NCI-H446 (cell line): ENCODE results near the gene FITM1.
"Not testable (repeated sequence)": the region's sequence is repeated elsewhere in the genome, so short reads cannot be mapped to it uniquely, and the experiment has no call there.

Experiments
- DNase-seq, 2 experiments: peaks; one replicate each; lab custom pipeline; 2025; lab: John Stamatoyannopoulos, UW

FITM1 gene

DNA sequence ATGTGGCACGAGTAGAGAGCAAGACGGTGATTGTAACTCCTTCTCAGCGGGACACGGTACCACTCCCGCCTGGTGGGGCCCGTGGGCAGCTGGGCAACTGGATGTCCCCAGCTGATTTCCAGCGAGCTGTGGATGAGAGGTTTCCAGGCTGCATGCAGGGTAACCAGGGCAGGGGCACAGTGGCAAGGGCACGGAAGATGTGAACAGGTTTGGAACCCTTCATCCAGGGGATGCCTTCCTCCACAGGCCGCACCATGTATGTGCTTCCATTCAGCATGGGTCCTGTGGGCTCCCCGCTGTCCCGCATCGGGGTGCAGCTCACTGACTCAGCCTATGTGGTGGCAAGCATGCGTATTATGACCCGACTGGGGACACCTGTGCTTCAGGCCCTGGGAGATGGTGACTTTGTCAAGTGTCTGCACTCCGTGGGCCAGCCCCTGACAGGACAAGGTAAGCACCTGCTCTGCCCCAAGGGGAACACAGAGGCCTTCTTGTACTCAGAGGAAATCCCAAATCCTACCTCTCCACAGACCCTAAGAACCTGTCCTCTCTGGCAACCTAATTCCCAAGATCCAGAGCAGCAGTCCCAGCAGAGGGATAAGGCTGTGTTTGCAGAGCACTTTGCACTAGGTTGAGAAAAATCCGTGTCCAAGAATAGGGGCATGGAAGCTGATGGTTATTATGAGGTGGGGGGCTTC is 32.1 kb upstream of the FITM1 start:
- DNase-seq: no peak

DNA sequence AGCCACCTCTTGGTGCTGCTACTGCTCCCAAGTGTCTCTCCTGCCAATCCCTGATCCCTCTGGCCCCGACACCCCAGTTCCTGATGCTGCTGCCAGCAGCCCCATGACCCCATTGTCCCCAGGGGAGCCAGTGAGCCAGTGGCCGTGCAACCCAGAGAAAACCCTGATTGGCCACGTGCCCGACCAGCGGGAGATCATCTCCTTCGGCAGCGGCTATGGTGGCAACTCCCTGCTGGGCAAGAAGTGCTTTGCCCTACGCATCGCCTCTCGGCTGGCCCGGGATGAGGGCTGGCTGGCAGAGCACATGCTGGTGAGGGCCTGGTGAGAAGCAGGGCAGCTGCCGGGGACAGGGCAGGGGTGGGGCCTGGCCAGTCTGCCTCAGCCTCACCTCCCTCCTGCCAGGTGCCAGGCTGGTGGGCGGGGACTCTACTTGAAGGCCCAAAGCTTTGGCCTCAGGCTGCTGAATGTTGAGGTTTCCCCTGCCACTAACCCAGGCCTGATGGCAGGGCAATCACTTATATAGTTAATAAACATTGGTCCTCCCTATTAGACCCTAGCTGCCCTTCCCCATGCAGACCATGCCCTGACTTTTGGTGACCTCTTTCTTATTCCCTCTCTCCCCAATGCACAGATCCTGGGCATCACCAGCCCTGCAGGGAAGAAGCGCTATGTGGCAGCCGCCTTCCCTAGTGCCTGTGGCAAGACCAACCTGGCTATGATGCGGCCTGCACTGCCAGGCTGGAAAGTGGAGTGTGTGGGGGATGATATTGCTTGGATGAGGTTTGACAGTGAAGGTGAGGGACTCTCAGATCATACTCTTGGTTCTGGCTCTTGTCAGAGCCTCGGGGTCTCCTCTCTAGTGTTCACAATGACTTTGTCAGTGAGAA is 31.3 kb upstream of the FITM1 start:
- peak in 1 of 2 experiments; percentile 25 for DNase-seq

- no peak for DNase-seq
These were observed 30.1 kb upstream of the FITM1 start for GRCh38 chr14:24100197-24100981.

DNA sequence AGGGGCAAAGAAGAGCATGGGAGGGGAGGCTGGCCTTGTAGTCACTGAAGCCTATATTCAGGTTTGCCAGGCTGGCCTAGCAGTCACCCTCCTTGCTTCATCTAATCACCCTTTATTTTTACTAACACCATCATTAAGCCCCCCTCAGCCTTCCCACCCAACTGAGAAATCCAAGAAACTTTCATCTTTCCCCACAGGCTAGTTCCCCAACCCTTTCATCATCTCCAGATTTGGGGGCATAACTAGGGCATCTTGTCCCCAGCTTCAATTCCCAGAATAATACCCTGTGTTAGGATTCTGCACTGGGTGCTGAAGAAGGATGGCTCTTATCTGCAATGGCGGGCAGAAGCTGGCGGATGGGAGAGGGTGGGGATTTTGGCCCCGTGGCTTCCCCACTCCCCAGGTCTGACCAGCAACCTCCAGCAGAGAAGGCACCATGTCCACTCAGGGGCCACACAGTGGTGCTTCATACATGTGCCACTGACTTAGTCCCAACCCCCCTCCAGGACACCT is 29.4 kb upstream of the FITM1 start:
- no peak for DNase-seq

GRCh38 chr14:24102357-24103048 is 28.0 kb upstream of the FITM1 start:
- DNase-seq: no peak

GRCh38 chr14:24103451-24103850 is 27.0 kb upstream of the FITM1 start:
- no peak for DNase-seq

DNA sequence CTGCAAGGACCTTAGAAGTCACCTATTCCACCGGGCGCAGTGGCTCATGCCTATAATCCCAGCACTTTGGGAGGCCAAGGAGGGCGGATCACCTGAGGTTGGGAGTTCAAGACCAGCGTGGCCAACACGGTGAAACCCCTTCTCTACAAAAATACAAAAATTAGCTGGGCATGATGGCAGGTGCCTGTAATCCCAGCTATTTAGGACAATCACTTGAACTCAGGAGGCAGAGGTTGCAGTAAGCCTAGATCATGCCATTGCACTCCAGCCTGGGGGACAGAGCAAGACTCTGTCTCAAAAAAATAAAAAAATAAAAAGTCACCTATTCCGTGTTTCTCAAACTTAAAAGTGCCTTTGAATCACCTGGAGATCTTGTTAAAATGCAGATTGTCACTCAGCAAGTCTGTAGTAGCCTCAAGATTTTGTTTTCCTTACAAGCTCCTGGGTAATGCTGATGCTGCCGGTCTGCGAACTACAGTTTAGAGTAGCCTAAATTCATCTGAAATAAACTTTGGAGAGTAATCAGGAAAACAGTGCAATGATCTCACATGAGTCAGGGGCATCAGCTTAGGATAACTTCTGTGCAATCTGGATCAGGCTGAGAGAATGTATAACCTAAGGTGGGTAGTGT is 24.7 kb upstream of the FITM1 start:
- DNase-seq: not testable (repeated sequence)

- no peak for DNase-seq
These were observed 23.7 kb upstream of the FITM1 start for GRCh38 chr14:24106672-24107271.

GRCh38 chr14:24108336-24108874 is 22.1 kb upstream of the FITM1 start:
- DNase-seq: no peak

GRCh38 chr14:24110060-24110459 is 20.4 kb upstream of the FITM1 start:
- no peak for DNase-seq

GRCh38 chr14:24110523-24110922 is 19.9 kb upstream of the FITM1 start:
- no peak for DNase-seq

DNA sequence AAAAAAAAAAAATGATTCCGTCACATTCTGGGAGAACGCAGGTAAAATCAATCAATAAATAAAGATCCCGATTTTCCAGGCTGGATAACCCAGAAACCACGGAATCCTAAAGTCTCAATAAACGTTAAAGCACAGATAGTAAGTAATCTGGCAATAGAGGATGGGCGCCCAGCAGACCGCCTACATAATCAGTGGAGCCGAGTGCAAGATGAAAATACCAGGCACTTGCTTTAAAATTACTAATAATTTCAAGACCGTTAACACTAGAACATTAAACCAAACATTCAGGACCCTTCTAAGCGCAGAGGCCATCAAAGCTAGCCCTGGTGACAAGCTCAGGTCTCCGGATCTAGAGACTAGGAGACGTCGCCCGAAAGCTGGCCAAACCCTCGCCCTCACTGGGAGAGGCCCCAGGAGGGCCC is 17.1 kb upstream of the FITM1 start:
- no peak for DNase-seq

DNA sequence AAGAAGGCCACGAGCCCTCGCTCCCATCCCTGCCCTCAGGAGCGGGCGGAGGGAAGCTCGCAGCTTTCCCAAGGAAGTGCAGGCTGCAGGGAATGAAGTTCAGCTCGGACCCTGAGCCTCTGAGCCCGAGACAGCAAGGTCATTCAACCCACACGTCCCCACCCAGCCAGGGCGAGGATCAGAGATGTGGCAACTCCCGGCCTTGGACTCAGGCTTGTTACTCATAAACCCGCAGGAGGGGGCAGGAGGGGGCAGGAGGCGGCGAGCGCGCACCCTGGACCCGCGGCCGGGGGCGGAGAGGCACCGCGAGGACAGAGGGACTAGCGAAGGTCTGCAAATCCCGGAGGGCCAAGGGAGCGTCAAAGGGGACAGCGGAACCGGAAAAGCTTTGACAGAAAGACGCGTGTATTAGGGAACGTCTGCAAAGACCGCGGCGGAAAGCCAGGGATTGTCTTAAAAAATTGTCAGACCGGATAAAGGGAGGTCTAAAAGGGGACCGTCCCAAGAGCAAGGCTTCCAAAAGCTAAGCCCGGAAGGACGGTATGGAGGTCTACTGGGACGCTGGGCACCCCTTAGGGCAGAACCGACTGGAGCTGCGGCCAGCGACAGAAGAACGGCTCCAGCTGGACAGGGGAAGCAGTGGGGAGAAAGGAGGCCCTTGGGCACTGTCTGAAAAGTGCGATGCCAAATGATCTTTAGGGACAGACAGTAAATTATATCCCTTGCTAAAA is 16.5 kb upstream of the FITM1 start:
- DNase-seq: peak; percentile 94 to 95

GRCh38 chr14:24114532-24115421 is 15.7 kb upstream of the FITM1 start, which contains the start of the genes DCAF11 and NRL:
DCAF11 (plus strand) TSS chr14:24114777; CDS start chr14:24115595, 818 bp downstream.
NRL (minus strand) TSS chr14:24114949; CDS start chr14:24082848, 32,101 bp downstream.
- peak; percentile 99 for DNase-seq

GRCh38 chr14:24115422-24116127 is 14.9 kb upstream of the FITM1 start:
- DNase-seq: no peak

GRCh38 chr14:24116128-24116814 is 14.2 kb upstream of the FITM1 start:
- no peak for DNase-seq

GRCh38 chr14:24117179-24117578 is 13.3 kb upstream of the FITM1 start:
- DNase-seq: no peak
